ENCODE data around the gene TLCD2. TPM values are rescaled to one million over a fixed set of nuclear protein-coding genes. Genes with fewer than 3 reads are reported as not detected.

TLCD2 gene
- total and polyA plus RNA-seq, 9 of the 15 experiments (the other 6 are each of a cell fraction or from before 2014, with no cell fraction given) = 0.10 to 0.89 (median 0.58) TPM

DNA sequence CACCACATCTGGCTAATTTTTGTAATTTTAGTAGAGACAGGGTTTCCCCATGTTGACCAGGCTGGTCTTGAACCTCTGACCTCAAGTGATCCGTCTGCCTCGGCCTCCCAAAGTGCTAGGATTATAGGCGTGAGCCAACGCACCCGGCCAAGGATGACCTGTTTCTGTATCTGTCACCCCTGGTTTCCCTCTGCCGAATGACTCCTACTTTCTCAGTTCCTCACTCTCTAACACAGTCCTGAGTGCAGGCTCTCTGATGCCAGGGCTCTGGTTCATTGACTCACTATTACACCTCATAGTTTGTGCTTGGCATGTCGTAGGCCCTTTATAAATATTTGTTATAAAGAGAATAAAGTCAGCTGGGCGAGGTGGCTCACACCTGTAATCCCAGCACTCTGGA, 14.8 kb downstream of the TLCD2 start:
- TF ChIP-seq L3MBTL2 (IDR thresholded peaks at IDR 0.05) = no peak
- no peak for TF ChIP-seq NR3C1 (CRISPR knock-in tag; IDR thresholded peaks at IDR 0.05)
- TF ChIP-seq PHB2 (IDR thresholded peaks at IDR 0.05; ENCODE audit: low read depth) = no peak
- no peak for TF ChIP-seq FOXJ2 (tag; IDR thresholded peaks at IDR 0.05)
- no peak for TF ChIP-seq POLR2A (conservative IDR thresholded peaks at IDR 0.05)
- TF ChIP-seq FOXA1 (IDR thresholded peaks at IDR 0.05; ENCODE audit: borderline replicate concordance) = no peak
- TF ChIP-seq ZNF41 (CRISPR knock-in tag; conservative IDR thresholded peaks at IDR 0.05) = no peak
- TF ChIP-seq SRF (CRISPR knock-in tag; IDR thresholded peaks at IDR 0.05) = no peak
- TF ChIP-seq, protein P1, sequence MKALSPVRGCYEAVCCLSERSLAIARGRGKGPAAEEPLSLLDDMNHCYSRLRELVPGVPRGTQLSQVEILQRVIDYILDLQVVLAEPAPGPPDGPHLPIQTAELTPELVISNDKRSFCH (CRISPR knock-in tag; IDR thresholded peaks at IDR 0.05) = no peak
- TF ChIP-seq, protein P1 (tag; IDR thresholded peaks at IDR 0.05) = no peak
- no peak for TF ChIP-seq SAFB (IDR thresholded peaks at IDR 0.05; ENCODE audit: borderline replicate concordance, low read depth, low read length)
- no peak for TF ChIP-seq TFAM (CRISPR knock-in tag; conservative IDR thresholded peaks at IDR 0.05)
- TF ChIP-seq ATF7 (IDR thresholded peaks at IDR 0.05) = no peak
- TF ChIP-seq, protein P2, sequence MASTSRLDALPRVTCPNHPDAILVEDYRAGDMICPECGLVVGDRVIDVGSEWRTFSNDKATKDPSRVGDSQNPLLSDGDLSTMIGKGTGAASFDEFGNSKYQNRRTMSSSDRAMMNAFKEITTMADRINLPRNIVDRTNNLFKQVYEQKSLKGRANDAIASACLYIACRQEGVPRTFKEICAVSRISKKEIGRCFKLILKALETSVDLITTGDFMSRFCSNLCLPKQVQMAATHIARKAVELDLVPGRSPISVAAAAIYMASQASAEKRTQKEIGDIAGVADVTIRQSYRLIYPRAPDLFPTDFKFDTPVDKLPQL (IDR thresholded peaks at IDR 0.05; ENCODE audit: extremely low read depth, insufficient read length) = no peak
- no peak for TF ChIP-seq RNF2 (IDR thresholded peaks at IDR 0.05)
- TF ChIP-seq ELF4 (CRISPR knock-in tag; IDR thresholded peaks at IDR 0.05) = no peak
- TF ChIP-seq, protein P3, sequence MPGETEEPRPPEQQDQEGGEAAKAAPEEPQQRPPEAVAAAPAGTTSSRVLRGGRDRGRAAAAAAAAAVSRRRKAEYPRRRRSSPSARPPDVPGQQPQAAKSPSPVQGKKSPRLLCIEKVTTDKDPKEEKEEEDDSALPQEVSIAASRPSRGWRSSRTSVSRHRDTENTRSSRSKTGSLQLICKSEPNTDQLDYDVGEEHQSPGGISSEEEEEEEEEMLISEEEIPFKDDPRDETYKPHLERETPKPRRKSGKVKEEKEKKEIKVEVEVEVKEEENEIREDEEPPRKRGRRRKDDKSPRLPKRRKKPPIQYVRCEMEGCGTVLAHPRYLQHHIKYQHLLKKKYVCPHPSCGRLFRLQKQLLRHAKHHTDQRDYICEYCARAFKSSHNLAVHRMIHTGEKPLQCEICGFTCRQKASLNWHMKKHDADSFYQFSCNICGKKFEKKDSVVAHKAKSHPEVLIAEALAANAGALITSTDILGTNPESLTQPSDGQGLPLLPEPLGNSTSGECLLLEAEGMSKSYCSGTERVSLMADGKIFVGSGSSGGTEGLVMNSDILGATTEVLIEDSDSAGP (CRISPR knock-in tag; IDR thresholded peaks at IDR 0.05) = no peak
- no peak for TF ChIP-seq ZNF77 (CRISPR knock-in tag; IDR thresholded peaks at IDR 0.05)
- 55% methylated on average over 8 of the region's 8 CpGs for WGBS (ENCODE audit: insufficient coverage, low coverage, missing lambda C conversion rate)
- no peaks in the 10 kb centered on the region for H3K9me1 ChIP-seq (ENCODE audit: control insufficient read depth, insufficient read depth, low read length)
- BruUV-seq (replicated peaks) = no TSS peak
- intact Hi-C loops (cut with micrococcal nuclease) = no loop called here
- H4K20me1 ChIP-seq (replicated peaks; ENCODE audit: control insufficient read depth, insufficient read depth, low read length) = no peaks in the 10 kb centered on the region
- in situ Hi-C loops (cut with MboI) = no loop called here
- no peaks in the 10 kb centered on the region for H3K27me3 ChIP-seq (ENCODE audit: control insufficient read depth in 2 of 2, insufficient read depth in 2 of 2, low read length in 2 of 2)
- no peak for ATAC-seq
- CTCF ChIA-PET (ENCODE audit: low intra/inter-chr PET ratio) = no interaction called here
- no peak for FAIRE-seq
- no peaks in the 10 kb centered on the region for H3K79me2 ChIP-seq (ENCODE audit: control insufficient read depth, insufficient read depth, low read length)
- no peak overlapping the region for H3K4me3 ChIP-seq
- no peak overlapping the region for H2AFZ ChIP-seq (ENCODE audit: low read depth, low read length)
- H3K9me3 ChIP-seq (replicated peaks; ENCODE audit: control insufficient read depth, insufficient read depth, low read depth, low read length) = no peaks in the 10 kb centered on the region
- no peak overlapping the region for H3K4me2 ChIP-seq (ENCODE audit: insufficient read depth, low read length)
- H3K27ac ChIP-seq (ENCODE audit: extremely low read depth, low read depth, low read length) = no peak overlapping the region
- H3K4me1 ChIP-seq (replicated peaks in 1 of 2; ENCODE audit: control insufficient read depth in 2 of 2, insufficient read depth in 2 of 2, low read length in 2 of 2) = no peaks in the 10 kb centered on the region; a peak in 1 of 5 replicates
- no peaks in the 10 kb centered on the region for H3K36me3 ChIP-seq (ENCODE audit: control insufficient read depth, insufficient read depth, low read length)
- DNase-seq (ENCODE audit: extremely low read depth in 1 of 4, low spot score in 3 of 4) = no peak
- no peak overlapping the region for H3K9ac ChIP-seq (ENCODE audit: insufficient read depth in 1 of 2, low read depth in 2 of 2, low read length in 2 of 2)
- POLR2A ChIA-PET = no interaction called here
